ENCODE measurements around the gene CTPS1. TPM values are rescaled to one million over a fixed set of nuclear protein-coding genes. Genes with fewer than 3 reads are reported as not detected.

The CTPS1 gene
- total and polyA plus RNA-seq, 2 donors from 2014 or later, result 8.8 to 23.8 TPM

DNA sequence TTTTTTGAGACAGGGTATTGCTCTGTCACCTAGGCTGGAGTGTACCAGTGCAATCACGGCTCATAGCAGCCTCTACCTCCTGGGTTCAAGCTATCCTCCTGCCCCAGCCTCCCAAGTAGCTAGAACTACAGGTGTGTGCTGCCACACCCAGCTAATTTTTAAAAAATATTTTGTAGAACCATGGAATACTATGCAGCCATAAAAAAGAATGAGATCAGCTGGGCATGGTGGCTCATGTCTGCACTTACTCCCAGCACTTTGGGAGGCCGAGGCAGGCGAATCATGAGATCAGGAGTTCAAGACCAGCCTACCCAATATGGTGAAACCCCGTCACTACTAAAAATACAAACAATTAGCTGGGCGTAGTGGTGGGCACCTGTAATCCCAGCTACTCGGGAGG, 29.9 kb upstream of the CTPS1 start:
- Histone ChIP-seq H3K4me1 (ENCODE audit: control insufficient read depth in 2 of 3, insufficient read depth in 2 of 3, low read depth in 1 of 3, low read length in 3 of 3) (peaks cover 0 to 5% (median 2%) of the 10 kb centered on the region in 3 donors), H3K4me3 (ENCODE audit: low read length in 3 of 3) (no peak overlapping the region), H3K27me3 (ENCODE audit: control insufficient read depth, insufficient read depth, low read length) (no peaks in the 10 kb centered on the region), H3K9me3 (ENCODE audit: control insufficient read depth in 2 of 3, insufficient read depth in 1 of 3, low read length in 3 of 3) (no peaks in the 10 kb centered on the region), H3K36me3 (ENCODE audit: control insufficient read depth in 2 of 3, insufficient read depth in 3 of 3, low read length in 3 of 3) (no peaks in the 10 kb centered on the region), H3K27ac (ENCODE audit: low read depth in 2 of 2, low read length in 2 of 2) (no peak overlapping the region), H3K9ac (ENCODE audit: low read length in 3 of 3) (no peak overlapping the region)
- FAIRE-seq, result no peak
- no peak for DNase-seq
- TF ChIP-seq, protein P1, sequence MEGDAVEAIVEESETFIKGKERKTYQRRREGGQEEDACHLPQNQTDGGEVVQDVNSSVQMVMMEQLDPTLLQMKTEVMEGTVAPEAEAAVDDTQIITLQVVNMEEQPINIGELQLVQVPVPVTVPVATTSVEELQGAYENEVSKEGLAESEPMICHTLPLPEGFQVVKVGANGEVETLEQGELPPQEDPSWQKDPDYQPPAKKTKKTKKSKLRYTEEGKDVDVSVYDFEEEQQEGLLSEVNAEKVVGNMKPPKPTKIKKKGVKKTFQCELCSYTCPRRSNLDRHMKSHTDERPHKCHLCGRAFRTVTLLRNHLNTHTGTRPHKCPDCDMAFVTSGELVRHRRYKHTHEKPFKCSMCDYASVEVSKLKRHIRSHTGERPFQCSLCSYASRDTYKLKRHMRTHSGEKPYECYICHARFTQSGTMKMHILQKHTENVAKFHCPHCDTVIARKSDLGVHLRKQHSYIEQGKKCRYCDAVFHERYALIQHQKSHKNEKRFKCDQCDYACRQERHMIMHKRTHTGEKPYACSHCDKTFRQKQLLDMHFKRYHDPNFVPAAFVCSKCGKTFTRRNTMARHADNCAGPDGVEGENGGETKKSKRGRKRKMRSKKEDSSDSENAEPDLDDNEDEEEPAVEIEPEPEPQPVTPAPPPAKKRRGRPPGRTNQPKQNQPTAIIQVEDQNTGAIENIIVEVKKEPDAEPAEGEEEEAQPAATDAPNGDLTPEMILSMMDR (IDR thresholded peaks at IDR 0.05; ENCODE audit: borderline replicate concordance, extremely low read depth, insufficient read depth), result no peak
- intact Hi-C loops (cut with DNase I), result no loop called here

DNA sequence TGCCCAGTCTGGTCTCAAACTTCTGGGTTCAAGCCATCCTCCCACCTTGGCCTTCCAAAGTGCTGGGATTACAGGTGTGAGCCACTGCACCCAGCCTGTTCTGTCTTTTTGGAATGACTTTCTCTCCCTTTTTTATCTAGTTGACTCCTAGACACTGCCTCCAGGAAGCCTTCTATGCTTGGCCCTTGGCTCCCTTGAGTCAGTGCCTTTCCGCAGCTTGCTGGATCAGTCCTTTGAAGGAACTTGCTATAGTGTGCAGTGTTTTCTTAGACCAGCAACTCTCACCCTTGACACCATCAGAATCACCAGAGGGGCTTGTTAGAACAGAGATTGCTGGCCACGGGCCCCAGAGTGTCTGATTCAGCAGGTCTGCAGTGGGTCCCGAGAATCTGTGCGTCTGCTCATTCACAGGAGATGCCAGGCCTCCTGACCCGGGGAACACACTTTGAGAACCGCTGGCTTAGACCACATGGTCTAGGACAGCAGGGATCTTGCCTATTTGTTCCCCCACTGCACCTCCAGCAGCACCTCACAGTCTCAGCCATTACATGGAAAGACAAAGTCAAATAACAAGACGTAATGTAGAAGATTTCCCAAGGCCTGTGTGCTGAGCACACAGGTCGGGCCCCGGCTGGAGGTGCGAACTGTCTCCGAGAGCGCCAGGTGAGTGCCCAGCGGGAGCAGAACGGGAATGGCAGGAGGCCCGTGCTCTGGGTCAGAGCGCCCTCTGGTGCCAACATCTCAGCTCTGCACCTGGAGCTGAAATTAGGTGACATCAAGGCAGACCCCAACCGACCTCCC, 27.4 kb upstream of the CTPS1 start:
- Histone ChIP-seq H3K9ac (ENCODE audit: low read length in 3 of 3) (no peak overlapping the region), H3K27ac (ENCODE audit: low read depth in 2 of 2, low read length in 2 of 2) (no peak overlapping the region), H3K36me3 (ENCODE audit: control insufficient read depth in 2 of 3, insufficient read depth in 3 of 3, low read length in 3 of 3) (no peaks in the 10 kb centered on the region), H3K9me3 (ENCODE audit: control insufficient read depth in 2 of 3, insufficient read depth in 1 of 3, low read length in 3 of 3) (no peaks in the 10 kb centered on the region), H3K27me3 (ENCODE audit: control insufficient read depth, insufficient read depth, low read length) (no peaks in the 10 kb centered on the region), H3K4me1 (ENCODE audit: control insufficient read depth in 2 of 3, insufficient read depth in 2 of 3, low read depth in 1 of 3, low read length in 3 of 3) (peaks cover 0 to 2% (median 0%) of the 10 kb centered on the region in 3 donors), H3K4me3 (ENCODE audit: low read length in 3 of 3) (no peak overlapping the region)
- TF ChIP-seq, protein P1 (IDR thresholded peaks at IDR 0.05; ENCODE audit: borderline replicate concordance, extremely low read depth, insufficient read depth), result peak; percentile 94
- intact Hi-C loops (cut with DNase I), result loop anchor here (10.0 kb wide), 1 partner anchor 107 kb away; no protein-coding TSS in a partner anchor
- no peak for FAIRE-seq
- peak; percentile 73 to 87 (median 81) for DNase-seq

DNA sequence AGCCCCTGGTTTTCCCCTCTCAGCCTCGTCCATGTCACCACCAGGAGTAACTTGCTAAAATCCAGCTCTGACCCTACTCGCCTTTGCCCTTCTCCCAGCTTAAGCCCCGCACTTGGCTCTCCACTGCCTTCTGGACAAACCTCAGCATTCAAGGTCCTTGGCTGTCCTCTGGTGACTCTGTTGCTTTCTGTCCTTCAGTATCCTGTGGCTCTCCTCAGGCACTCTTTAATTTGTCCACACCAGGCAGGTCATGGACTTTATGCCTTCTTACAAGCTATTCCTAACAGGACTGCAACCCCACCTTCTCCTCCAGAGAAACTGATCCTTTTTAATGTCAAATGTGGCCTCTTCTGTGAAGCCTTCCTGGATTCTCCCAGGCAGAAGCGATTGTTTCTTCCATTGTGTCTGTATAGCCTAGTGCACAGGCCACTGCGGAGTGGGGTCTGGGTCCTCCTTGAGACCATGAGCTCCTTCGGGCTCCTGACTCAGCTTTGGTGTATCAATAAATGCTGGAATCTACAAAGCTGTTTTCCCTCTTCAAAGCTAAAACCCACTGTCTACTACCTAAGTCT, 26.7 kb upstream of the CTPS1 start:
- Histone ChIP-seq H3K27me3 (ENCODE audit: control insufficient read depth, insufficient read depth, low read length) (no peaks in the 10 kb centered on the region), H3K9me3 (ENCODE audit: control insufficient read depth in 2 of 3, insufficient read depth in 1 of 3, low read length in 3 of 3) (no peaks in the 10 kb centered on the region), H3K4me1 (ENCODE audit: control insufficient read depth in 2 of 3, insufficient read depth in 2 of 3, low read depth in 1 of 3, low read length in 3 of 3) (peaks cover 0 to 2% (median 0%) of the 10 kb centered on the region in 3 donors), H3K9ac (ENCODE audit: low read length in 3 of 3) (no peak overlapping the region), H3K36me3 (ENCODE audit: control insufficient read depth in 2 of 3, insufficient read depth in 3 of 3, low read length in 3 of 3) (no peaks in the 10 kb centered on the region), H3K4me3 (ENCODE audit: low read length in 3 of 3) (no peak overlapping the region), H3K27ac (ENCODE audit: low read depth in 2 of 2, low read length in 2 of 2) (no peak overlapping the region)
- DNase-seq, result no peak
- no peak for FAIRE-seq
- TF ChIP-seq, protein P1 (IDR thresholded peaks at IDR 0.05; ENCODE audit: borderline replicate concordance, extremely low read depth, insufficient read depth), result no peak
- intact Hi-C loops (cut with DNase I), result loop anchor here (10.0 kb wide), 1 partner anchor 108 kb away; no protein-coding TSS in a partner anchor

Measured in kidney (tissue), 14 donors.